ENCODE data around the gene BAZ1B.

The BAZ1B gene

DNA sequence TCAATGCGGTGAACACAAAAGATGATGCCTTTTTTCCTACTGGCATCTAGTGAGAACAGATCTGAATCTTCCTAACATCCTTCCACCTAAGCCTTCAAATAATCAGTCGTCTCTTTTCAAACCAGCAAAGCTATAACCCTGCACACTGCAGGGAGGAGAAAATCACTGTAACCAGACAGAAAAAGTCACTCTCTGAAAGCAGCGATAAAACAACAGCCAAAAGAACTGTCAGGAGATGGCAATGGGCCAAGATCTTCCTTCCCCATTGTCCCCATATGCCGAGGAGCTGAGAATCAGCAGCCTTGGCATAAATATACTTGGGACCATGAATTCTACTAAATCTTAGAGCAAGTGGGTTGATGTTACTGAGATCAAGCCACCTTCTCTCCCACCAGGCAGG is 75.4 kb downstream of the BAZ1B start:
- no peak for DNase-seq (ENCODE audit: low read depth)
- no peak overlapping the region for H3K4me3 ChIP-seq (ENCODE audit: low read depth, low read length)
- TF ChIP-seq, protein P1, sequence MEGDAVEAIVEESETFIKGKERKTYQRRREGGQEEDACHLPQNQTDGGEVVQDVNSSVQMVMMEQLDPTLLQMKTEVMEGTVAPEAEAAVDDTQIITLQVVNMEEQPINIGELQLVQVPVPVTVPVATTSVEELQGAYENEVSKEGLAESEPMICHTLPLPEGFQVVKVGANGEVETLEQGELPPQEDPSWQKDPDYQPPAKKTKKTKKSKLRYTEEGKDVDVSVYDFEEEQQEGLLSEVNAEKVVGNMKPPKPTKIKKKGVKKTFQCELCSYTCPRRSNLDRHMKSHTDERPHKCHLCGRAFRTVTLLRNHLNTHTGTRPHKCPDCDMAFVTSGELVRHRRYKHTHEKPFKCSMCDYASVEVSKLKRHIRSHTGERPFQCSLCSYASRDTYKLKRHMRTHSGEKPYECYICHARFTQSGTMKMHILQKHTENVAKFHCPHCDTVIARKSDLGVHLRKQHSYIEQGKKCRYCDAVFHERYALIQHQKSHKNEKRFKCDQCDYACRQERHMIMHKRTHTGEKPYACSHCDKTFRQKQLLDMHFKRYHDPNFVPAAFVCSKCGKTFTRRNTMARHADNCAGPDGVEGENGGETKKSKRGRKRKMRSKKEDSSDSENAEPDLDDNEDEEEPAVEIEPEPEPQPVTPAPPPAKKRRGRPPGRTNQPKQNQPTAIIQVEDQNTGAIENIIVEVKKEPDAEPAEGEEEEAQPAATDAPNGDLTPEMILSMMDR (conservative IDR thresholded peaks at IDR 0.05; ENCODE audit: low read depth, low read length), result no peak

DNA sequence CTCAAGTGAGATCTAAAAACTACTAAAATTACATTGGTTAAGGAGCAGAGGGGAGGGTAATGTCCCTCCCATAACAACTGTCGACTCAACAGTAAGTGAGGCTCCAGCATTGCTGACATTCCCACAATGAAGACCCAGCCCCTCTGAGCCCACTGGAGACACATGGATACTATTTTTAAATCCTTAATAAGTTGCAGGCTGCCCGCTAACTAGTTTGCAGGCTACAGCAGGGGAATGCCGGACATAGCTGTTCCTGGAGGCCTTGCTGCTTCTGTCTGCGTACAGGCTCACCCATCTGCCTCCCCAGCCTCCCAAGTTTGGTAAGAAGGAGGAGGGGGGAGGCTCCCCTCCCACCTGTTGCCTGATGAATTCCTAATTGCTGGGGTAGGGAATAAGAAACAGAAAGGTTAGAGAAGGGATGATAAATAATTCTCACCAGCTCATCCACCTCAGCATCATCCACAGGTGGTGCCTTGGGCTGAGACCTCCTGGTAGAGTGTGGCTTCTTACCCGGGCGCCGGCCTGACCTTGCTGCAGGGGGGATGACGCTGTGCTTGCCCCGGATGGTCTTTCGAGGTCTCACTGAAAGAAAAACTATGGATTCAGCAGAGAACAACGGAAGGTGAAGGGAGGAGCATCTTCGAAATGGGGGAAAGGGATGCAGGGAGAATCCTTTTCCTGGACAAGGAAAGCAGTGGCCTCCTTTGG is 78.4 kb downstream of the BAZ1B start:
- TF ChIP-seq, protein P1 (conservative IDR thresholded peaks at IDR 0.05; ENCODE audit: low read depth, low read length), result no peak
- DNase-seq (ENCODE audit: low read depth), result no peak

DNA sequence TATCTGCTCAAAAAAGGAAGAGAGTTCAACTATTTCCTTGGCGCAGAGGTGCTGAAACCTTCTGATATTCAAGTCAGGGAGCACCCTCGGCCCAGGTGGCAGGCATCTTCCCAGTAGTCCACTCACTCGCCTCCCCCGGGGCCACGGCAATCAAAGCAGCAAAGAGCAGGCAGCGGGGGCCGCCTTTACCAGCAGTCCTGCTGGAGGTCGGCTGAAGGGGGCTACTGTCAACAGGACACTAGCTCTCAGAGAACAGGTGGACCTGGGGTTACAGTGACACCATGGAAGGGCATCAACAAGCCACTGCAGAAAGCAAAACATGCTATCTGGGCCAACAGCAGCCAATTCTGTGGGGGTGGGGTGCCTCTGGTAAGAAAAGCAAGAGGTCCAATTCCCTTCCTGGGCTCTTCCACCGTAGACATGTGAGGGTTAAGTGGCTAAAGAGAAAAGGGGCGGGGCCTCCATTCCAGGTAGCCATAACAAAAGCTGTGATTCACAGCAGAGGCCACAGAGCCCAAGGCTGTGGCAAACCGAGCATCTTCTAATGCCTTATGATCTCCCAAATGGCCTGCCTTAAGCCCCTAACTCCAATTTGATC is 79.1 kb downstream of the BAZ1B start:
- TF ChIP-seq, protein P1 (conservative IDR thresholded peaks at IDR 0.05; ENCODE audit: low read depth, low read length), result no peak
- DNase-seq (ENCODE audit: low read depth), result no peak

More for the DNA sequence above, 78.4 kb downstream of the BAZ1B start:
- H3K4me3 ChIP-seq (ENCODE audit: low read depth, low read length), result no peak overlapping the region

DNA sequence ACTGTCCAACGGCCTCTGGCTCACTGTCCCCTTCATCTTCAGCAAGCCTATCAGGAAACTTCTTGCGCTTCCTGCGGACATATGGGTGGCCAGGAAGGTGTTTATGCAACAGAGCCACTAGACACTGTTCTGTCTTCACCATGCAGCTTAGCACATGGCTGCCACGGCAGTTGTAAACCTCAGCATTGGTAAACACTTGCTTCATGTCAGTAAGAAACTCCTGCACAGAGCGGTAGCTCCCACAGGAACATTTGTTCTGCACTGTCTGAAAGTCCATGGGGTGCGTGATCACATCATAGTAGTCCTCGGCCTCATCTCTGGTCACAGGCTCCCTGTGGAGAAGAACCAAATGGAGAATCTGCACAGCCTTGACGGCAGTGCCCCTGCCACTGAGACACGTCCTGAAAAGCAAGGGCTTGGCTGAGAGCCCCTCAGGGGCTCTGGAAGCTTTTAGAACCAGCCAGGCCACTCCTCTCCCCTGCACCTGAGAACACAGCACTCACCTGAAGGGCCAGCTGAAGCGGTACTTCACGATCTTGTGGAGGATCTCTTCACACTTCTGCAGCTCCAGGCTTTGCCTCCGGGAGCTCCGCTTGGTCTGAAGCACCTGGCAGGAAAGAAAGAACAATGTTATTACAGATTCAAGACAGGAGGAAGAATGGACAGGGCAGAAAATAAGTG is 79.7 kb downstream of the BAZ1B start:
- TF ChIP-seq, protein P1 (conservative IDR thresholded peaks at IDR 0.05; ENCODE audit: low read depth, low read length), result no peak
- no peak overlapping the region for H3K4me3 ChIP-seq (ENCODE audit: low read depth, low read length)
- no peak for DNase-seq (ENCODE audit: low read depth)

More for the DNA sequence above, 79.1 kb downstream of the BAZ1B start:
- no peak overlapping the region for H3K4me3 ChIP-seq (ENCODE audit: low read depth, low read length)

DNA sequence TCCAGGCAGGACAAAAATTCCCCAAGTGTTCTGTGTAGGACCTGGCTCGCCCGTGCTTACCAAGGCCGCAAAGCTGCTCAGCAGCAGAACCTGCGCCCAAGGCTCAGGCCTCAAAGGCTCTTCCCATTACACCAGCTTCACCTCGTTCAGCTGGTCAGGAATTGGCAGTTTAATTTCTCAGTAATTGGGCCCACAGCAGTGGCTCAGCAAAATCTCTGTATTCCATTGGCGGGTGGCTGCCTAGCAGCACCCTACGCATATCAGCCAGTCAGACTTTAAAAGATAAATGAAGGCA is 82.7 kb downstream of the BAZ1B start:
- no peak overlapping the region for H3K4me3 ChIP-seq (ENCODE audit: low read depth, low read length)
- TF ChIP-seq, protein P1 (conservative IDR thresholded peaks at IDR 0.05; ENCODE audit: low read depth, low read length), result no peak
- no peak for DNase-seq (ENCODE audit: low read depth)

DNA sequence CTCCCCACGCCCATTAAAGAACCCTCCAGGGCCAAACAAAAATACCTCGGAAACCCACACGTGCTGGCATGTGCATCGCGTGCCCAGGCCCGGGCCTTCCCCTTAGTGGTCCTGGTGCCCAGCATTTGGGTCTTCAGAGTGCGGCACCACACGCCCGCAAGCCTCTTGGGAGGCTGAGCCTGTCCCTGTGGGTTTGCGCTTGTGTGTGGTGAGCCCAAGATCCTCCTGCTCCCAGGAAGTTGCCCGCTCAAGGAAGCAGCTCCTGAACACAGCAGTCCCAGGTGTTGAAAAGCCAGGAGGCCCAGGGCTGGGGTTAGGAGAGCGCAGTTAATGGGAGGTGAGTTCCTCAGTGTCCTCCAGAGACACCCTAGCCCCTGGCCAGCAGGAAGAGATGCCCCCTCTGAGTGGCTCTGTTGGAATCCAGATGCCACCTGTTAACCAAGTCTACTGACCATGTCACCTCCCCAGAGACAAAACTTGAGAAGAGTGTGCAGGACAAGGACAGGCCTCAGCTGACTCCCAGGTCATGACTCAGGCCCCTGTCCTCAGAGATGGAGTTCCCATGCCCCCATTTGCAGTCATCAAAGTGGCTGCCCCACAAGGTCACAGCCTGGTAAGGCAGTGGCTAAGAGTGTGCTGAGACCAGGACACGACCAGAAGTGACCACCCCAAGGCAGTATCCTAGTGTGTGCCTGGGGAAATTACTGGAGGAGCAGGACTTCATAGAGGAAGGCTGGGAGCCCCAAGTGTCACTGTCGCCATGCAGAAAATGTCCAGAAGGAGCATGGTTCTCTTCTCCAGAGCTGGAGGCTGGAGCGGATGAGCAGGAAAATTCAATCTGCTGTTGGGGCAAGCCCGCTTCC is 83.3 kb downstream of the BAZ1B start:
- DNase-seq (ENCODE audit: low read depth), result no peak
- TF ChIP-seq, protein P1 (conservative IDR thresholded peaks at IDR 0.05; ENCODE audit: low read depth, low read length), result no peak
- no peak overlapping the region for H3K4me3 ChIP-seq (ENCODE audit: low read depth, low read length)
